VCaP (cell line): Measurements from ENCODE around the gene SCN2B.

Experiments used
- H3K27ac ChIP-seq: fragments of 450-650 bp; 2 replicates; pipeline ENCODE4 v1.5.1; 2017
- TF ChIP-seq, protein P1 (sequence below): fragments of 450-650 bp; conservative IDR thresholded peaks from 2 replicates; pipeline ENCODE4 v1.5.1; 2017; ENCODE audit warnings: mild to moderate bottlenecking, moderate library complexity

The SCN2B gene, protein sequence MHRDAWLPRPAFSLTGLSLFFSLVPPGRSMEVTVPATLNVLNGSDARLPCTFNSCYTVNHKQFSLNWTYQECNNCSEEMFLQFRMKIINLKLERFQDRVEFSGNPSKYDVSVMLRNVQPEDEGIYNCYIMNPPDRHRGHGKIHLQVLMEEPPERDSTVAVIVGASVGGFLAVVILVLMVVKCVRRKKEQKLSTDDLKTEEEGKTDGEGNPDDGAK

DNA sequence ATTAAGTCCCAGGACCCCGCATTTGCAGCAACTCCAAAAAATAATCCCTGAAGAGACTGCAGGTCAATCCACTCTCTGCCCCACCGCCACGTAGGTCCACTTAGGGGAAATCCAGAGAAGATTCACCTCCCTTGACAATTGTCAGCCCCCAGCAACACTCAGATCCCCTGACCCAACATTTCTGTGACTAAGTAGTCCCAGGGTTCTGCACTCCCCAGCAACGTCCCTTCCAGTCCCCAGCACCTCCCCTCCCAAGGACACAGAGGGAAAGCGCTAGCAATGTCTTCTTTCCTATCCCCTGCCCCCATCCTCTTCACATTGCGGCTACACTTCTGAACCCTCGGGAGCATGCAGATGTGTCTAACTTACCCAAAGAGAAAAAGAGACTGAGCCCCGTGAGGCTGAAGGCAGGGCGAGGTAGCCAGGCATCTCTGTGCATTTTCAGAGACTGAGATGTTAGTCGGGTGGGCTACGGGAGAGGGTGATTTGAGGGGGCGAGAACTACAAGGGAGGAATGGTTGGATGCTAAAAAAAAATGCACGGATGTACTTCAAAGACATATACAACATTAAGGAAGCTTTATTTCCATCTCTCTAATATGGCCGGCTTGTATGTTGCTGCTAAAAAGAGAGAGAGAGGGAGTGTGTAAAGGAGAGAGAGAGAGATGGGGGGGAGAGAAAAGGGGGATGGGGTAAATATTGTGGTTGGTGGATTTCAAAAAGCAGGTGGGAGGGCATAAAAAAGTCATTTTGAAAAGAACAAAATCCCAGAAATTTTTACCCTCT is at the start of gene SCN2B:
Gene SCN2B, minus strand, starts transcription at position 647 of the 785 bp plus-strand sequence. Its CDS starts 208 bp downstream, at position 439.
- H3K27ac ChIP-seq, result no peak within 1 kb of the TSS
- TF ChIP-seq, protein P1, sequence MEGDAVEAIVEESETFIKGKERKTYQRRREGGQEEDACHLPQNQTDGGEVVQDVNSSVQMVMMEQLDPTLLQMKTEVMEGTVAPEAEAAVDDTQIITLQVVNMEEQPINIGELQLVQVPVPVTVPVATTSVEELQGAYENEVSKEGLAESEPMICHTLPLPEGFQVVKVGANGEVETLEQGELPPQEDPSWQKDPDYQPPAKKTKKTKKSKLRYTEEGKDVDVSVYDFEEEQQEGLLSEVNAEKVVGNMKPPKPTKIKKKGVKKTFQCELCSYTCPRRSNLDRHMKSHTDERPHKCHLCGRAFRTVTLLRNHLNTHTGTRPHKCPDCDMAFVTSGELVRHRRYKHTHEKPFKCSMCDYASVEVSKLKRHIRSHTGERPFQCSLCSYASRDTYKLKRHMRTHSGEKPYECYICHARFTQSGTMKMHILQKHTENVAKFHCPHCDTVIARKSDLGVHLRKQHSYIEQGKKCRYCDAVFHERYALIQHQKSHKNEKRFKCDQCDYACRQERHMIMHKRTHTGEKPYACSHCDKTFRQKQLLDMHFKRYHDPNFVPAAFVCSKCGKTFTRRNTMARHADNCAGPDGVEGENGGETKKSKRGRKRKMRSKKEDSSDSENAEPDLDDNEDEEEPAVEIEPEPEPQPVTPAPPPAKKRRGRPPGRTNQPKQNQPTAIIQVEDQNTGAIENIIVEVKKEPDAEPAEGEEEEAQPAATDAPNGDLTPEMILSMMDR, result no peak

DNA sequence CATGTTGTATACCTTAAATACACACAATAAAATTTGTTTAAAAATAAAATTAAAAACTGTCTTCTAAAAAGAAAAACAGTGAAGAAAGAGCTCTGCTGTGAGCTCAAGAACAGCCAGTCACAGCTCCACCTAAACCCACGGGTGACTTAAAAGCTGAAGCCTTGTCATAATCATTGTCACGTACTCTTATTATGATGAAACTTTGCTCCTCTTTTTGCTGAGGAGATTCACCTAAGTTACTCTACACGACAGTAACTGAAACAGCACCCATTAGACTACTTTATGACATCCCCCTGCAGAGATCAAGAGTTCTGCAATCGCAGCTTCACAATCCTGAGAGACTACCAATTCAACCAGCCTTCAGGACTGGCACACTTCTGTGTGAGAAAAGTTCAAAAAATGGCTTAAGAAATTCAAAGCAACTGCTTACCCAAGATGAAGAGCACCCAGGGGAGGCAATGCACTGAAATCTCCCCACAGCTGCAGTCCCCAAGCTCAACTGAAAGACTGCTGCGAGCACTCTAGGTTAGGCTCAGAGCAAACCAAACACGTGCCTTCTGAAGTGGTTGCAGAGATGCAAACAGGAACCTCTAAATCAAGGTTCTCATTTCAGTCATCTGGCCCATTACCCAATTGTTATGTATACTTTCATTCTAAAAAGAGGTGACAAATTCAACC is 48.2 kb upstream of the SCN2B start, which contains the start of gene JAML:
Gene JAML, minus strand, starts transcription at position 501 of the 678 bp plus-strand sequence. CDS start 10,145 bp downstream, outside the sequence.
- H3K27ac ChIP-seq, result no peak within 1 kb of the TSS
- TF ChIP-seq, protein P1, result no peak

DNA sequence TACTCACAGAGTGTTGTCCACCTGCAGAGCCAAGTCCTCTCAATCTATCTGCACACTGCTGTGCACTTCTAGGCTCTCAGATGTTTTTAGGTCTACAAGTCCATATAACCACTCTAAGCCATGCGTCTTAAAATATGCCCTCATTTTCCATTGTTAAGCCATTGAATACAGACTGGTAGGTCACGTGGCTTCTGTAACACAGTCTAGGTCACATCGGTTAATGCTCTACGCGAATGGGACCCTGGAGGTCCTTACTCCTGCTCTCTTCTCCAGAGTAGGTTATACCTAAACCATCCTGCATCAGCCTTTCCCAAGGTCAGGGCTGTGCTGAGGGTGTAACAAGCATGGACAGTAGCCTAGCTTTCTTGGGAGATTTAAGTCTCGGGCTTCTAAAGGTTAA is 47.6 kb upstream of the SCN2B start:
- TF ChIP-seq, protein P1, result no peak
- H3K27ac ChIP-seq, result no peak overlapping the region

DNA sequence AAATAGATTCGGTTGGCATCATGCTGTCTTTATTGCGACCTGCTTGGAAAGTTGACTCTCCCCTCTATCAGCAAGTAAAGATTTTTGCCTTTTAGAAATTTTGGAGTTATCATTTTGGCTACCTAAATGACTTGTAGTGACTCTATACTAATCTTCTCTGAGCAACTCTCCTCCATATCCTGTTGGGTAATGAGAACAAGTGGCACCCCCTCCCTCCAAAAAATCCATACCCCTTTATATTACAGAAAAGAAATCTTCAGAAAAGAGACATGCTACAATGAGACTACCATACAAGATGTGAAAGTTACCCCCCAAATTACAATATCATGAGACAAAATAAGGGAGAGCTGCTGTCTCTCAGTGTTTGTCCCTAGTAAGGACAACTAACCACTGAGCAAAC is 47.1 kb upstream of the SCN2B start:
- TF ChIP-seq, protein P1, result no peak
- no peak overlapping the region for H3K27ac ChIP-seq

DNA sequence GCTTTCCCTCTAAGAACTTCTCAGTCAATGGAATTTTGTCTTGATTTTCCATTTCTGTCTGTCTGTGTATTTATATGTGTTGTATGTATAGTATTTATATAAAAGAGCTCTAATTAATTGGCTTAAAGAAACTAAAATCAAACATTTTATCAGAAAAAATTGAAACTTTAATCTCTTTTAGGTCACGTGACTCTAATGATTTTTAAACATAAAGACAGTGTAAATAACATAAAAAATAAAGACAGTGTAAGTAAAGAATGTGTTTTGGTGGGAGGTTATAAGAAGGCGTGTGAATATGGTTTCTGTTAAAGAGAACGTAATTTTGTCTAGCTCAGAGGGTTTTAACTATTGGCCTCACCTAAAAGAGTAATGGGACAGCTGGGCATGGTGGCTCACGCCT is 46.0 kb upstream of the SCN2B start:
- no peak overlapping the region for H3K27ac ChIP-seq
- TF ChIP-seq, protein P1, result no peak

DNA sequence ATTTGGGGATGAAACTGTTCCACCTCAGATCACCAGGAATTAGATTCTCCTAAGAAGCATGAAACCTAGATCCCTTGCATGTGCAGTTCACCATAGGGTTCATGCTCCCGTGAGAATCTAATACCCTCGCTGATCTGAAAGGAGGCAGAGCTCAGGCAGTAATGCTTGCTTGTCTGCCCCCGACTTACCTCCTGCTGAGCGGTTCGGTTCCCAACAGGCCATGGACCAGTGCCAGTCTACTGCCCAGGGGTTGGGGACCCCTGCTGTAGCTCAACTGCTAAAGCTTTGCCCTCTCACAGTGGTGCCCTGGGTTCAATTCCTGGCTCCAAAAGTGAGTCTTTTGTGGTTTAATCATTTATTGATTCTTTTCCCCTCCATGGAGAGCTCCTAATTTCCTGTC is 45.0 kb upstream of the SCN2B start:
- H3K27ac ChIP-seq, result no peak overlapping the region
- TF ChIP-seq, protein P1, result no peak

DNA sequence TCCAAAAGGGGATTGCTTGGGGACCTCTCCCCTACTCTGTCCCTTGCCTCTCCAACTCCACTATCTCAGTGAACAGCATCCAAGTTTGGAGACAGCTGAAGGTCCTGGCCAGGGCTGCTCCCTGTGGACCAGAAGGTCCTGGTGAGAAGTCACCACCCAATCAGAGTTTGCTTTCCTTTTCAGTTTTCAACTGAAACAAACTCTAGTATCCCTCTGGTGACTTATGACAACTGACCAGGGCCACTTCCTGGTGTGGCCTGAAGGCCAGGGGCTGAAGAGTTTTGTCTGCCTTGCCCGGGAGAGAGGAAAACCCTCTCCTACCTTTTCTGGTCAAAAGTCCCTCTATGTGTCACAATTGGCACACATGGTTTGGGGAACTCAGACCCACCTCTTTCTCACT is 43.3 kb upstream of the SCN2B start:
- TF ChIP-seq, protein P1, result no peak
- H3K27ac ChIP-seq, result no peak overlapping the region
